Lower leg skin (tissue), 4 donors: ENCODE results near the gene FKBP6. TPM values are rescaled to one million over a fixed set of nuclear protein-coding genes. Genes with fewer than 3 reads are reported as not detected.

Source experiments
- DNase-seq, 2 donors: peaks; one replicate each; pipeline ENCODE4 v3.0.0-alpha.2; 2019; ENCODE audit warnings: low spot score in 2 of 2
- H3K4me3 ChIP-seq: fragments of 200-600 bp; sonication (generic); 2 replicates; pipeline ENCODE4 v1.5.1; 2017; ENCODE audit warnings: mild to moderate bottlenecking, low read depth; ENCODE audit not compliant: poor library complexity, severe bottlenecking
- POLR2A ChIP-seq, 2 donors: fragments of 450-650 bp; IDR thresholded peaks; one replicate each; pipeline ENCODE4 v1.6.1; 2016 to 2017; ENCODE audit warnings: antibody characterized with exemption in 2 of 2, mild to moderate bottlenecking in 1 of 2, moderate library complexity in 1 of 2
- WGBS, 2 donors: methylation state at CpG; one replicate each; pipeline ENCODE4 v1.1.5; 2018; 5-methylcytosine and 5-hydroxymethylcytosine counted together
- intact Hi-C: fragments of 100-400 bp; cut with DNase I; formaldehyde crosslinking; loops from one replicate; pipeline ENCODE4 v1.15.0; 2023; ENCODE audit warnings: low total_unique reads
- total RNA-seq, 4 donors: library from RNA; depleted of rRNA; stranded (reverse); fragments of >200 nt; gene quantifications; one replicate each; pipeline ENCODE4 v1.1.0, GENCODE V29; 2016
- TF ChIP-seq, protein P1 (sequence below), 3 donors: fragments of 450-650 bp; IDR thresholded peaks; one replicate each; pipeline ENCODE4 v1.5.1; 2016; ENCODE audit warnings: antibody characterized with exemption in 3 of 3, mild to moderate bottlenecking in 3 of 3, moderate library complexity in 2 of 3

Gene FKBP6
- total RNA-seq, 4 donors from 2014 or later = 0.15 TPM; not detected in 3

DNA sequence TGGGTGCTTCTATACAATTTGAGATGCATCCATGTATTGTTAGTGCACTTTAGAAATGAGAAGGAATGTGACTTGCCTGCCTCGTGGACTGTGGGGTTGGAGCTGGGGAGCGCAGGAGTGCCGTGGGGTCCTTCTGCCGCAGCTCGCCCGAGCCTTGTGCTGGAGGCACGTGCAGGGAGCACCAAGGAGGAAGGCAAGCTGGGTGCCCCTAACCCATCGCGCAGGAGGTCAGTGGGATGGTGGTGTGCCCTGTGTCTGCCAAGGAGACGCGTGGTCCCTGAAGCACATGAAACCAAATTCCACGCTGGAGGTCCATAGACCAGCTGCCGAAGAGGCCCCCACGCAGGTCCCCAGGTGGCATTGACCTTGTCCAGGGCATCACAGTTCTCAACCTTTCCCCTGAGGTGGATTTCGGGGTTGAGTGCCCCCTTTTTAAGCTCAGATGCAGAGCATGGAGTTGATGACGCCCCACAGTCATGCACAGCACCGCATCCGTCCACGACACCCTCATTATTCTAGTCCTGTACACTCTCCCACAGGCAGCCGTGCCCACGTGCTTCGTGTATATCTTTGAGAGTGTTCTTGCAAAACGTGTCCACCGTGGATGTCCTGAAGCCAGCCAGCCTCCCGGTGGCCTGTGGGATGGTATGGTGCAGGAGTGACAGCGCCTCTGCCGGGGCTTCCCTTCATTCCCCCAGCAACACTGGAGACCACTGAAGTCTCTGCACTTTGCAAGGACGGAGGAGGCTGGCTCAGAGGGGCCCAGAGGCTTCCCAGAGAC, 35.5 kb downstream of the FKBP6 start:
- intact Hi-C loops = no loop called here
- WGBS, 2 donors = 77 to 84% methylated on average over 28 of the region's 28 CpGs
- TF ChIP-seq, protein P1, sequence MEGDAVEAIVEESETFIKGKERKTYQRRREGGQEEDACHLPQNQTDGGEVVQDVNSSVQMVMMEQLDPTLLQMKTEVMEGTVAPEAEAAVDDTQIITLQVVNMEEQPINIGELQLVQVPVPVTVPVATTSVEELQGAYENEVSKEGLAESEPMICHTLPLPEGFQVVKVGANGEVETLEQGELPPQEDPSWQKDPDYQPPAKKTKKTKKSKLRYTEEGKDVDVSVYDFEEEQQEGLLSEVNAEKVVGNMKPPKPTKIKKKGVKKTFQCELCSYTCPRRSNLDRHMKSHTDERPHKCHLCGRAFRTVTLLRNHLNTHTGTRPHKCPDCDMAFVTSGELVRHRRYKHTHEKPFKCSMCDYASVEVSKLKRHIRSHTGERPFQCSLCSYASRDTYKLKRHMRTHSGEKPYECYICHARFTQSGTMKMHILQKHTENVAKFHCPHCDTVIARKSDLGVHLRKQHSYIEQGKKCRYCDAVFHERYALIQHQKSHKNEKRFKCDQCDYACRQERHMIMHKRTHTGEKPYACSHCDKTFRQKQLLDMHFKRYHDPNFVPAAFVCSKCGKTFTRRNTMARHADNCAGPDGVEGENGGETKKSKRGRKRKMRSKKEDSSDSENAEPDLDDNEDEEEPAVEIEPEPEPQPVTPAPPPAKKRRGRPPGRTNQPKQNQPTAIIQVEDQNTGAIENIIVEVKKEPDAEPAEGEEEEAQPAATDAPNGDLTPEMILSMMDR (IDR thresholded peaks at IDR 0.05) = no peak
- no peak for TF ChIP-seq POLR2A (IDR thresholded peaks at IDR 0.05)
- DNase-seq = no peak
- no peak overlapping the region for H3K4me3 ChIP-seq

DNA sequence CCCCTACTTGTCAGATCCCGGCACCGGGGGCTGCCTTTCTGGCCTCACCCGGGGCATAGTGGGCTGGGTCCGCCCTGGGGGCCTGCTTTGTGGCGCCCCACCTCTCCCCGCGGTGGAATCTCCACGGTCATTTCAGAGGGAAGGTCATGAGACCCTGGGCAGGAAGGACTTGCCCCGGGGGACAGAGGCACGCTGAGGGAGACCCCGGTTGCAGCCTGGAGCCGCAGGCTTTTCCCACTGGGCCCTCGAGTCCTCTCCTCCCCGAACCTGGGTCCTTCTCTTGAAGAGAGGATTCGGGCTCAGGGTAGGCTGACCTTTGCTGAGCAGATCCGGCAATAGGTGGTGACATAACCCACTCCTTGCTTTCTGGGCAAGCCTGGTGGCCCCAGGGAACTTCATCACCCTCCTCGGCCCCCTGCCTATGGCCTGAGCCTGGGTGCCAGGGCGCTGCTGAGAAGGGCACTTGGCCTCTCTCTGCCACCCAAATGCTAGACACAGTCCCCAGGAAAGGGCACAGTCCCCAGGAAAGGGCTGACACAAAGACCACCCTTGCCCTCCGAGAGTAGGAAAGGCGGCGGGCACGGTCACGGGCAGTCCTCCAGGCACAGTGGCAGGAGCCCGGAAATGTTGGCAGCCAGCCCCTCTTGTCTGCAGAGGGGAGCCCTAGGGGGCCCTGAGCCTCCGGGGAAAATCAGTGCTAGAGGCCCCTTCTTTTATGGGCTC, 36.2 kb downstream of the FKBP6 start:
- no peak for TF ChIP-seq POLR2A (IDR thresholded peaks at IDR 0.05)
- TF ChIP-seq, protein P1 (IDR thresholded peaks at IDR 0.05) = no peak
- DNase-seq = no peak
- H3K4me3 ChIP-seq = no peak overlapping the region
- WGBS, 2 donors = 55 to 64% methylated on average over 18 to 22 of the region's 25 CpGs
- intact Hi-C loops = no loop called here

DNA sequence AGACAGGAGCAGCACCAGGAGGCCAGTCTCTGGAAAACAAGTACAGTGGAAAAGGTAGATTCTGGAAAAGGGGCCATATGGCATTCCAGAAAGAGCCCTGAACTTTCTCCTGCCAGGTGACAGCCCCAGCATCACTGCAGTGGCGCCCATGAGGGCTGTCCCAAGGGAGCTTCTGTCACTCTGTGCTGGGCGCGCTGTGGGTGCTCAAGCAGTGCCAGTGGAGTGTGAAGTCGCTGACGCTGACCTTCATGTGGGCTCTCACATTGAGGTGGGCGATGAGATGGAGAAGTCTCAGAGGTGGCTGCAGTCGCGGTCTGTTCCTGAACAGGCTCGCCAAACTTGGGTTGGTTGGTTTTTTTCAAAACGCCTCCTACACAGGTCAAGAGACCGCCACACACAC, 38.2 kb downstream of the FKBP6 start:
- intact Hi-C loops = no loop called here
- TF ChIP-seq POLR2A (IDR thresholded peaks at IDR 0.05) = no peak
- TF ChIP-seq, protein P1 (IDR thresholded peaks at IDR 0.05) = no peak
- no peak overlapping the region for H3K4me3 ChIP-seq
- 92 to 93% methylated on average over 11 of the region's 11 CpGs for WGBS, 2 donors
- DNase-seq = no peak

DNA sequence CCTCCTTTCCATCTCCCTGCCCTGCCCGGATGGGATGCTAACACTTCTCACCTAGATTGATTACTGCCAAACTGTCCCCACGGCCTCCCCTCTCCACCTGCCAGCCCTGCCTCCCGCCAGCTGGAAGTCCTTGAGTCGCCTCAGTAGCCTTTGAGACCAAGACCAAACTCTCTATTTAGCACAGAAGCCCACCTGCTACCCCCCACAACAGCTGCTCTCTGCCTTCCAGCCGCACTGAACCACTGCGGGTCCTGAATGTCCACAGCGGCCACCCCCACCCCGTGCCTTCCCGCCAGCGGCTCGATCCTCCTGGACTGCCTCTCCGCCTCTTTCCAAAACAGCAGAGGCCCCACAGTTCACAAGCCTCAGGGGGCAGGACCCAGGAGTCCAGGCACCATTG, 39.0 kb downstream of the FKBP6 start:
- no peak for DNase-seq
- no peak for TF ChIP-seq POLR2A (IDR thresholded peaks at IDR 0.05)
- TF ChIP-seq, protein P1 (IDR thresholded peaks at IDR 0.05) = no peak
- intact Hi-C loops = no loop called here
- no peak overlapping the region for H3K4me3 ChIP-seq
- WGBS, 2 donors = 70 to 81% methylated on average over 12 of the region's 12 CpGs

DNA sequence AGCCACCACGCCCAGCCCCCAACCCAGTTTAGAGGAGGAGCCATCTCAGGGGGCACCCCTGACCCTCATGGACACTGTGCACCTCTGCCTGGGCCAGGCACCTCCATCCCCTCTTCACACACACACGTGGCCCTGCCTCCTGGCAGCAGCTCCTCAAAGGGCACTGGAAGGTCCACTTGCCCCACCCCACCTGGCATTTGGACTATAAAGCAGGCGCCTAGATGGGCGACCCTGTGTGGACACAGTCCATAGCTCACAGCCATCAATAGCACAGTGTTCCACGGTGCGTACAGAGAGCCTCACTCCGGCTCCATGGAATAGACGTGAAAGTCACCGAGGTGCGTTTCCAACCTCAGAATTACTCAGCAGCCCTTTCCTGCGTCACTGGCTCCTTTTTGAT, 41.0 kb downstream of the FKBP6 start:
- no peak for DNase-seq
- intact Hi-C loops = no loop called here
- no peak overlapping the region for H3K4me3 ChIP-seq
- WGBS, 2 donors = 83 to 86% methylated on average over 11 of the region's 11 CpGs
- no peak for TF ChIP-seq POLR2A (IDR thresholded peaks at IDR 0.05)
- TF ChIP-seq, protein P1 (IDR thresholded peaks at IDR 0.05) = no peak
